Measurements from ENCODE around the gene TNK1.

DNA sequence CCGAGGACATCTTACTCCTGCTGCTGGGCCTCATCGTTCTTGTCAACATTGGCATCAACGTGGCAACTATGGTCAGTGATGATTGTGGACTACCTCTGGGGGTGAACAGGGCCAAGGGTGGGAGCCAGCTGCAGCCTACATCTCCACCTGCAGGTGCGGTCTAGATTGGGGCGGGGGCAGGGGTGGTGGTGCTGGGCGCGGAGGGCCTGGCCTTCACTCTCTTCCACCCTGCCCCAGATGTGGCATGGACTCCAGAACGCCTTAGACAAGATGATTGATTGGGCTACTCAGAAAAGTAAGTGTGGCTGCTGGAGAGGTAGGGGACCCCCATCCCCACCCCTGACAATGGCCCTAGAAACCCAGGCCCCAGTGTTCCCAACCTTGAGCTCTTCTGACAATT, 44.9 kb downstream of the TNK1 start:
- TF ChIP-seq, protein P1, sequence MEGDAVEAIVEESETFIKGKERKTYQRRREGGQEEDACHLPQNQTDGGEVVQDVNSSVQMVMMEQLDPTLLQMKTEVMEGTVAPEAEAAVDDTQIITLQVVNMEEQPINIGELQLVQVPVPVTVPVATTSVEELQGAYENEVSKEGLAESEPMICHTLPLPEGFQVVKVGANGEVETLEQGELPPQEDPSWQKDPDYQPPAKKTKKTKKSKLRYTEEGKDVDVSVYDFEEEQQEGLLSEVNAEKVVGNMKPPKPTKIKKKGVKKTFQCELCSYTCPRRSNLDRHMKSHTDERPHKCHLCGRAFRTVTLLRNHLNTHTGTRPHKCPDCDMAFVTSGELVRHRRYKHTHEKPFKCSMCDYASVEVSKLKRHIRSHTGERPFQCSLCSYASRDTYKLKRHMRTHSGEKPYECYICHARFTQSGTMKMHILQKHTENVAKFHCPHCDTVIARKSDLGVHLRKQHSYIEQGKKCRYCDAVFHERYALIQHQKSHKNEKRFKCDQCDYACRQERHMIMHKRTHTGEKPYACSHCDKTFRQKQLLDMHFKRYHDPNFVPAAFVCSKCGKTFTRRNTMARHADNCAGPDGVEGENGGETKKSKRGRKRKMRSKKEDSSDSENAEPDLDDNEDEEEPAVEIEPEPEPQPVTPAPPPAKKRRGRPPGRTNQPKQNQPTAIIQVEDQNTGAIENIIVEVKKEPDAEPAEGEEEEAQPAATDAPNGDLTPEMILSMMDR (IDR thresholded peaks at IDR 0.05): no peak
- no peak for TF ChIP-seq POLR2A (IDR thresholded peaks at IDR 0.05)
